H1 (cell line): ENCODE data around the gene ADPRHL1. TPM values are rescaled to one million over a fixed set of nuclear protein-coding genes. Genes with fewer than 3 reads are reported as not detected.
A peak's percentile ranks its signal among the peaks of the same experiment; 100 is the strongest.

Experiments used
- CTCF ChIA-PET: fragments of 300-600 bp; sonication (Branson Sonifier 250); formaldehyde crosslinking; loops from one replicate; lab custom pipeline; 2021; ENCODE audit not compliant: partially characterized antibody; lab: Charles Lee
- POLR2A ChIA-PET: fragments of 300-600 bp; sonication (Branson Sonifier 250); formaldehyde crosslinking; loops from one replicate; lab custom pipeline; 2021; ENCODE audit warnings: inconsistent platforms; ENCODE audit not compliant: partially characterized antibody; lab: Charles Lee
- DNase-seq, 2 experiments: peaks; one replicate each; pipeline versions ENCODE4 v3.0.0 to v3.0.0-alpha.2; 2010 to 2022; ENCODE audit warnings: low spot score in 2 of 2, low read depth in 1 of 2, mixed read lengths in 1 of 2
- FAIRE-seq: peaks from 2 replicates; lab custom pipeline; 2011; peaks lifted over from hg19 to GRCh38; lab: Jason Lieb, UNC
- H2AFZ ChIP-seq: 2 replicates; pipeline ENCODE4 v1.8.1; 2012; ENCODE audit warnings: low read length, inconsistent platforms
- H2AK5ac ChIP-seq: 2 replicates; pipeline ENCODE4 v1.6.1; 2013; ENCODE audit warnings: low read depth, low read length
- H2BK120ac ChIP-seq: replicated peaks from 2 replicates; pipeline ENCODE3; 2013; ENCODE audit warnings: low read depth, low read length, inconsistent platforms
- H2BK12ac ChIP-seq: 2 replicates; pipeline ENCODE4 v1.6.1; 2013; ENCODE audit warnings: low read depth, low read length
- H2BK15ac ChIP-seq: 2 replicates; pipeline ENCODE4 v1.6.1; 2013; ENCODE audit warnings: low read length
- H2BK20ac ChIP-seq: 2 replicates; pipeline ENCODE4 v1.6.1; 2013; ENCODE audit warnings: low read length
- H2BK5ac ChIP-seq: 2 replicates; pipeline ENCODE4 v1.6.1; 2013; ENCODE audit warnings: low read depth, low read length
- H3K14ac ChIP-seq: 2 replicates; pipeline ENCODE4 v1.6.1; 2013; ENCODE audit warnings: inconsistent platforms; ENCODE audit not compliant: insufficient read length
- H3K18ac ChIP-seq: 2 replicates; pipeline ENCODE4 v1.6.1; 2013; ENCODE audit warnings: low read length; ENCODE audit errors: extremely low read depth
- H3K23ac ChIP-seq: 2 replicates; pipeline ENCODE4 v1.6.1; 2013; ENCODE audit warnings: inconsistent platforms; ENCODE audit not compliant: insufficient read length
- H3K23me2 ChIP-seq: 2 replicates; pipeline ENCODE4 v1.6.1; 2013; ENCODE audit warnings: low read depth, low read length
- H3K27ac ChIP-seq: 2 replicates; pipeline ENCODE4 v1.6.1; 2011; ENCODE audit warnings: low read depth, low read length, inconsistent platforms
- H3K27me3 ChIP-seq, 4 experiments: replicated peaks in 1 of 4; 1 replicate in 1 of 4; 2 replicates in 3 of 4; pipeline versions ENCODE4 v1.6.1 to v1.8.1; 2011 to 2013; ENCODE audit warnings: low read length in 3 of 4, mild to moderate bottlenecking in 3 of 4, inconsistent platforms in 2 of 4, mixed read lengths in 2 of 4, moderate library complexity in 1 of 4; ENCODE audit not compliant: control insufficient read depth in 3 of 4, insufficient read depth in 3 of 4; ENCODE audit errors: extremely low read depth in 1 of 4
- H3K36me3 ChIP-seq, 4 experiments: 2 replicates each; pipeline versions ENCODE4 v1.6.1 to v1.8.1; 2011 to 2013; ENCODE audit warnings: mild to moderate bottlenecking in 4 of 4, low read length in 3 of 4, moderate library complexity in 2 of 4, control low read depth in 1 of 4, inconsistent platforms in 1 of 4; ENCODE audit not compliant: insufficient read depth in 4 of 4, control insufficient read depth in 2 of 4
- H3K4ac ChIP-seq: replicated peaks from 2 replicates; pipeline ENCODE3; 2013; ENCODE audit warnings: low read length, low read depth, mixed read lengths, inconsistent platforms; ENCODE audit not compliant: insufficient read length
- H3K4me1 ChIP-seq, 4 experiments: replicated peaks in 1 of 4; 1 replicate in 1 of 4; 2 replicates in 3 of 4; pipeline versions ENCODE4 v1.6.1 to v1.8.1; 2011 to 2013; ENCODE audit warnings: low read length in 3 of 4, inconsistent platforms in 2 of 4, mixed read lengths in 1 of 4; ENCODE audit not compliant: insufficient read depth in 4 of 4, control insufficient read depth in 3 of 4
- H3K4me2 ChIP-seq, 2 experiments: 2 replicates each; pipeline versions ENCODE4 v1.6.1 to v1.8.1; 2011 to 2013; ENCODE audit warnings: low read depth in 2 of 2, low read length in 2 of 2, control low read depth in 1 of 2, inconsistent platforms in 1 of 2, mild to moderate bottlenecking in 1 of 2; ENCODE audit not compliant: insufficient read depth in 1 of 2
- H3K4me3 ChIP-seq, 4 experiments: fragments of 200-600, 300-600 bp in 1 of 4; sonication (generic), shearing (Covaris generic), sonication (Bioruptor Twin) in 1 of 4; 2 replicates each; pipeline versions ENCODE4 v1.5.1 to v1.8.1; 2011 to 2016; ENCODE audit warnings: low read length in 4 of 4, low read depth in 3 of 4, control low read depth in 2 of 4, inconsistent platforms in 2 of 4, mild to moderate bottlenecking in 2 of 4, mixed read lengths in 1 of 4, moderate library complexity in 1 of 4; ENCODE audit not compliant: insufficient read depth in 2 of 4; ENCODE audit errors: extremely low read depth in 1 of 4
- H3K56ac ChIP-seq: replicated peaks from 2 replicates; pipeline ENCODE3; 2013; ENCODE audit warnings: low read depth, mild to moderate bottlenecking, mixed read lengths, low read length, inconsistent platforms; ENCODE audit not compliant: insufficient read length
- H3K79me1 ChIP-seq: 2 replicates; pipeline ENCODE4 v1.6.1; 2013; ENCODE audit warnings: low read depth, low read length, control low read depth
- H3K79me2 ChIP-seq, 2 experiments: 2 replicates each; pipeline versions ENCODE4 v1.6.1 to v1.8.1; 2012 to 2013; ENCODE audit warnings: low read length in 2 of 2, mild to moderate bottlenecking in 2 of 2, inconsistent platforms in 1 of 2; ENCODE audit not compliant: insufficient read depth in 2 of 2, control insufficient read depth in 1 of 2
- H3K9ac ChIP-seq, 4 experiments: replicated peaks in 1 of 4; 1 replicate in 1 of 4; 2 replicates in 3 of 4; pipeline versions ENCODE4 v1.6.1 to v1.8.1; 2011 to 2013; ENCODE audit warnings: low read depth in 3 of 4, low read length in 3 of 4, control low read depth in 2 of 4, mild to moderate bottlenecking in 2 of 4, moderate library complexity in 2 of 4, inconsistent platforms in 1 of 4; ENCODE audit errors: extremely low read depth in 1 of 4
- H3K9me3 ChIP-seq, 2 experiments: 2 replicates each; pipeline versions ENCODE4 v1.6.1 to v1.8.1; 2012 to 2013; ENCODE audit warnings: mild to moderate bottlenecking in 2 of 2, moderate library complexity in 2 of 2, control low read depth in 1 of 2, inconsistent platforms in 1 of 2, low read depth in 1 of 2, low read length in 1 of 2, mixed read lengths in 1 of 2; ENCODE audit not compliant: insufficient read depth in 2 of 2
- H4K20me1 ChIP-seq, 2 experiments: replicated peaks in 1 of 2; 2 replicates each; pipeline versions ENCODE3 to v1.8.1; 2011 to 2013; ENCODE audit warnings: inconsistent platforms in 2 of 2, low read length in 2 of 2, mild to moderate bottlenecking in 1 of 2; ENCODE audit not compliant: insufficient read depth in 2 of 2, control insufficient read depth in 1 of 2
- H4K5ac ChIP-seq: 2 replicates; pipeline ENCODE4 v1.6.1; 2013; ENCODE audit warnings: low read length, low read depth, mixed read lengths, inconsistent platforms; ENCODE audit not compliant: insufficient read length
- H4K8ac ChIP-seq: 2 replicates; pipeline ENCODE4 v1.8.0; 2013; ENCODE audit warnings: mild to moderate bottlenecking, moderate library complexity, low read length, inconsistent platforms; ENCODE audit not compliant: insufficient read depth; ENCODE audit errors: extremely low read depth
- H4K91ac ChIP-seq: replicated peaks from 2 replicates; pipeline ENCODE3; 2013; ENCODE audit warnings: low read length, mixed read lengths, inconsistent platforms; ENCODE audit not compliant: insufficient read length
- CBX5 ChIP-seq: fragments of 300-800, 300-1000 bp; sonication (generic); IDR thresholded peaks from 2 replicates; pipeline ENCODE4 v1.7.1; 2016; ENCODE audit warnings: antibody characterized with exemption, low read length, low read depth
- EP300 ChIP-seq, 2 experiments: IDR thresholded peaks; 1 replicate in 1 of 2; 2 replicates in 1 of 2; pipeline ENCODE4 v1.6.1; 2011 to 2012; ENCODE audit warnings: low read depth in 2 of 2, low read length in 2 of 2, mild to moderate bottlenecking in 2 of 2, borderline replicate concordance in 1 of 2, inconsistent platforms in 1 of 2, moderate library complexity in 1 of 2
- EZH2 ChIP-seq: fragments of 200-600 bp; sonication (generic); IDR thresholded peaks from 2 replicates; pipeline ENCODE4 v1.7.1; 2012; ENCODE audit warnings: low read depth, mild to moderate bottlenecking, moderate library complexity, low read length, inconsistent platforms; ENCODE audit not compliant: severe bottlenecking
- GABPA ChIP-seq: IDR thresholded peaks from 2 replicates; pipeline ENCODE4 v1.6.1; 2011; ENCODE audit warnings: mild to moderate bottlenecking, low read length, moderate library complexity, borderline replicate concordance; ENCODE audit not compliant: insufficient read depth
- KDM1A ChIP-seq: fragments of 200-600, 300-600 bp; sonication (generic); IDR thresholded peaks from 2 replicates; pipeline ENCODE4 v1.7.1; 2016; ENCODE audit warnings: mild to moderate bottlenecking, low read length, borderline replicate concordance
- KDM4A ChIP-seq: IDR thresholded peaks from one replicate; pipeline ENCODE4 v1.7.1; 2012; ENCODE audit warnings: low read depth, mild to moderate bottlenecking, moderate library complexity, low read length, inconsistent platforms; ENCODE audit not compliant: severe bottlenecking
- NANOG ChIP-seq: IDR thresholded peaks from 2 replicates; pipeline ENCODE4 v1.6.1; 2011; ENCODE audit warnings: low read length, low read depth, mild to moderate bottlenecking, inconsistent platforms; ENCODE audit not compliant: insufficient read depth, poor library complexity, severe bottlenecking
- POU5F1 ChIP-seq: IDR thresholded peaks from 2 replicates; pipeline ENCODE4 v1.6.1; 2011; ENCODE audit warnings: low read depth, mild to moderate bottlenecking, low read length, moderate library complexity
- RBBP5 ChIP-seq: IDR thresholded peaks from 2 replicates; pipeline ENCODE4 v1.7.1; 2012; ENCODE audit warnings: low read depth, mild to moderate bottlenecking, inconsistent platforms, low read length, moderate library complexity, borderline replicate concordance
- RFX5 ChIP-seq: IDR thresholded peaks from 2 replicates; pipeline ENCODE4 v1.6.1; 2011; ENCODE audit warnings: low read depth, low read length, improper control_type of control experiment, borderline replicate concordance
- SIN3A ChIP-seq, 2 experiments: IDR thresholded peaks in 1 of 2; conservative IDR thresholded peaks in 1 of 2; 2 replicates each; pipeline ENCODE4 v1.6.1; 2011 to 2012; ENCODE audit warnings: low read length in 2 of 2, improper control_type of control experiment in 1 of 2, low read depth in 1 of 2, mild to moderate bottlenecking in 1 of 2
- SP1 ChIP-seq: IDR thresholded peaks from 2 replicates; pipeline ENCODE4 v1.6.1; 2011; ENCODE audit warnings: low read depth, low read length
- TBP ChIP-seq: IDR thresholded peaks from 2 replicates; pipeline ENCODE4 v1.6.1; 2011; ENCODE audit warnings: low read depth, low read length, improper control_type of control experiment
- whole genome bisulfite sequencing, 2 experiments: shearing (Covaris generic) in 1 of 2; methylation state at CpG; one replicate each; pipeline versions ENCODE4 v1.1.6 to v1.1.7; 2013 to 2015; ENCODE audit warnings: low lambda C conversion rate in 2 of 2, mixed read lengths in 2 of 2, inconsistent platforms in 1 of 2, low coverage in 1 of 2, missing lambda C conversion rate in 1 of 2; ENCODE audit not compliant: insufficient replicate concordance in 2 of 2, insufficient coverage in 1 of 2, insufficient read length in 1 of 2; ENCODE audit errors: extremely low coverage in 1 of 2, missing lambda C conversion rate in 1 of 2; 5-methylcytosine and 5-hydroxymethylcytosine counted together
- polyA plus RNA-seq, 7 experiments: library from polyadenylated mRNA; depleted of rRNA in 3 of 7; stranded (reverse) in 5 of 7; unstranded in 2 of 7; fragments of >200 nt in 5 of 7; fragments of 200-250 nt in 2 of 7; gene quantifications; 1 replicate in 5 of 7; 2 replicates in 1 of 7; 4 replicates in 1 of 7; pipeline versions ENCODE4 v1.2.1 to v1.2.3, GENCODE V29; 2011 to 2013; ENCODE audit warnings: missing spikeins in 2 of 7, mixed read lengths in 2 of 7
- total RNA-seq: library from RNA; stranded (reverse); fragmentation: NEBNext Ultra II Directional; extraction: Animal tissue kit (Norgen Biotek cat#: 25700); gene quantifications from 2 replicates; pipeline ENCODE4 v1.2.1, GENCODE V29; 2021

Gene ADPRHL1
- total and polyA plus RNA-seq, 2 of the 8 experiments (the other 6 are each of a cell fraction or from before 2014, with no cell fraction given), result 0.74 to 1.7 TPM

DNA sequence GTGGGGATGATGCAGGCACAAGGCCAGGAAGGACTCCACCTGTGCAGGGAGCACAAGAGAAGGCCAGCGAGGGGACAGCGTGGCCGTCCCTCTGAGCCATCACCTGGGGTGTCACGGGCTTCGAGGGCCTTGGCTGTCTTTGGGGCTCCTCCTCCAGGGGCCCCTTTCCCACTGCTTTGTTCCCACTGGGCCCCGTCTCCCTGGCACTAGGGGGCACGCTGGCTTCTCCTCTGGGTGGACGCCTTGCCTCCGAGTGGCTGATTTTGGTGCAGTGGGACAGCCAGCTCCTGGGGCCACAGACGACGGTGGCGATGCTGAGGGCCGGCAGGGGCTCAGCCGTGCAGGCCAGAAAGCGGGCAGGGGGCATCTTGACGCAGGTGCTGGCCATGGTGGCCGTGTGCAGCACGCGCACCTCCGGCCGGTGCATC lies 46.2 kb downstream of the ADPRHL1 start:
- Histone ChIP-seq H2BK15ac (0 out of 2 replicates have a peak overlapping the region, but pooled peaks have one; percentile 16), H4K20me1 (no peaks in the 10 kb centered on the region), H3K4me1 (no peaks in the 10 kb centered on the region; a peak in 1 of 7 replicates), H2AFZ (no peak overlapping the region), H2BK5ac (no peak overlapping the region; the same call in 1 of the 2 replicates), H2BK12ac (no peak overlapping the region), H3K4me3 (no peak overlapping the region), H4K91ac (no peak overlapping the region), H4K5ac (no peak overlapping the region), H2BK120ac (no peak overlapping the region), H3K23me2 (no peaks in the 10 kb centered on the region), H3K4ac (no peak overlapping the region), H4K8ac (peak overlapping the region; percentile 21), H3K79me2 (no peaks in the 10 kb centered on the region), H3K36me3 (no peaks in the 10 kb centered on the region), H3K9ac (no peak overlapping the region), H3K18ac (no peak overlapping the region), H3K56ac (no peak overlapping the region), H3K27me3 (no peaks in the 10 kb centered on the region), H3K14ac (no peak overlapping the region), H3K9me3 (no peaks in the 10 kb centered on the region; a peak in 1 of 4 replicates), H3K27ac (no peak overlapping the region), H2BK20ac (no peak overlapping the region), H2AK5ac (no peak overlapping the region), H3K79me1 (no peaks in the 10 kb centered on the region), H3K23ac (no peak overlapping the region), H3K4me2 (no peak overlapping the region)
- WGBS, 2 experiments, result 91% methylated on average over 10 of the region's 21 CpGs; no CpG with 5 or more reads in 1 of the 2 experiments
- no peak for FAIRE-seq
- CTCF ChIA-PET, result interaction anchor here (0.7 kb wide), 1 partner anchor 9 kb away, joined by 3 read pairs; no protein-coding TSS in a partner anchor
- DNase-seq, result no peak
- POLR2A ChIA-PET, result interaction anchor here (0.9 kb wide), 1 partner anchor 16 kb away, joined by 3 read pairs; no protein-coding TSS in a partner anchor
- TF ChIP-seq NANOG (no peak), EZH2 (no peak), KDM1A (no peak), KDM4A (no peak), EP300 (IDR thresholded peaks at IDR 0.05; ENCODE audit: borderline replicate concordance in 1 of 2, low read depth in 2 of 2, low read length in 2 of 2) (no peak), POU5F1 (no peak), TBP (no peak), SP1 (no peak), GABPA (no peak), SIN3A (conservative IDR thresholded peaks at IDR 0.05 in 1 of 2, IDR thresholded peaks at IDR 0.05 in 1 of 2; ENCODE audit: low read depth in 1 of 2, low read length in 2 of 2) (no peak), RFX5 (no peak), CBX5 (no peak), RBBP5 (no peak)
